Activated CD4-positive, alpha-beta T cell treated with anti-CD3 and anti-CD28 coated beads, Interleukin-2, amount 50 U/mL, for 16 hours (primary cell): ENCODE data around the gene SERPINA3.

ENCODE experiments used
- DNase-seq: peaks from one replicate; pipeline ENCODE4 v3.0.0-alpha.2; 2020

The SERPINA3 gene

DNA sequence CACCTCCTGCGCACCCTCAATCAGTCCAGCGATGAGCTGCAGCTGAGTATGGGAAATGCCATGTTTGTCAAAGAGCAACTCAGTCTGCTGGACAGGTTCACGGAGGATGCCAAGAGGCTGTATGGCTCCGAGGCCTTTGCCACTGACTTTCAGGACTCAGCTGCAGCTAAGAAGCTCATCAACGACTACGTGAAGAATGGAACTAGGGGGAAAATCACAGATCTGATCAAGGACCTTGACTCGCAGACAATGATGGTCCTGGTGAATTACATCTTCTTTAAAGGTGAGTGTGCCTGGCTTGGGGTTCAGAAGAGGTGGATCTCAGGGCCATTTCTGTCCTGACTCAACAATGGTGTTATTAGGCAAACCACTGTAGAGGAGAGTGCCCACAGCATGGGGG, 2.6 kb downstream of the SERPINA3 start:
- DNase-seq = no peak

DNA sequence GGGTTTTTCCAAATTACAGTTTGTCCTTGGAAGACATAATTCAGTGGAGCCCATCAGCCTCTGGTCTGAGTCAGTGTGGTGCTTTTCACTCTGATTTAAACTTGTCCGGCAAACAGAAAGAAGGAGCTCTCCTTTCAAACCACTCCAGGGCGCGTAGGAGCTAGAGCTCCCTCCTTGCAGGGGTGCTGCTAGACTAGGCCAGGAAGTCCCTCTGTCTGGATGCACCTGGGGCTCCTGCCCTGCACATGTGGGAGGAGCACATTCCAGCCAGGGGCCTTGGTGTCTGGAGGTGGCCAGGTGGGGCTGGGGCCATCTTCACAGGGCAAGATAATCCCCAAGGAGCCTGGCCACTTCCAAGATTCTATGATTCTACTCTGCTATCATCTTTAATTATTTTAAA, 3.1 kb downstream of the SERPINA3 start:
- no peak for DNase-seq

DNA sequence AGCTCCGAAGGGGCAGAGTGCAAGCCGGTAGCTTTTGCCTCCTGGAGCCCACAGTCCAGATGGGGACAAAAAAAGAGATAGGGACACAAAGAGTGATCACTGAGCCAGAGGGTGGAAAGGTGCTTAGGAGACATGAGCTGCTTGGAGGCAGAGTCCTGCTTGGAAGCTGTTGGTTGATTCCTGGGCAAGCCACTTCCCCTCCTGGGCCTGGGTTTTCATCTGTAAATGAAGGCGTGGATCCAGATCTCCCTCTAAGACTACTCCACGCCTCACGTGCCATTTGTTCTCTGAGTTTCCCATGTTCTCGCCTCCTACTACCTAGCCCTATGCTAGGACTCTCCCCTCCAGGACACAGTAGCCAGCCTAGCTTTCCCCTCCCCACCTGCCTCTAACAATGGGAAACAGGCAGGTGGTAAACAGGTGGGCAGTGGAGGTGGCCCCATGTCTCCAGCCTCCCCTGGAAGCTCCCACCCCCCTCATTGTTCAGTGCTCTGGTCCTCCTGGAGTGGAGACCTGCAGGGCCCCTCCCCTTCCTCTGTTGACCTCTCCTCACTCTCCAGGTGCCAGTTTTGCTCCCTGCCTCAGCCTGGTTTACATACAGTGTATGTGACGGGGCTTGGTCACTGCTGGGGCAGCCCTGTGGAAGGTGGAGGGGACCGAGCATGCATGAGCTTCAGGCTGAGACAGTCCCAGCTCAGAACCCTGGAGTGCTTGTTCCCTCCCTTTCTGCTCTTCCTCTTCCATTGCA, 3.8 kb downstream of the SERPINA3 start:
- no peak for DNase-seq

DNA sequence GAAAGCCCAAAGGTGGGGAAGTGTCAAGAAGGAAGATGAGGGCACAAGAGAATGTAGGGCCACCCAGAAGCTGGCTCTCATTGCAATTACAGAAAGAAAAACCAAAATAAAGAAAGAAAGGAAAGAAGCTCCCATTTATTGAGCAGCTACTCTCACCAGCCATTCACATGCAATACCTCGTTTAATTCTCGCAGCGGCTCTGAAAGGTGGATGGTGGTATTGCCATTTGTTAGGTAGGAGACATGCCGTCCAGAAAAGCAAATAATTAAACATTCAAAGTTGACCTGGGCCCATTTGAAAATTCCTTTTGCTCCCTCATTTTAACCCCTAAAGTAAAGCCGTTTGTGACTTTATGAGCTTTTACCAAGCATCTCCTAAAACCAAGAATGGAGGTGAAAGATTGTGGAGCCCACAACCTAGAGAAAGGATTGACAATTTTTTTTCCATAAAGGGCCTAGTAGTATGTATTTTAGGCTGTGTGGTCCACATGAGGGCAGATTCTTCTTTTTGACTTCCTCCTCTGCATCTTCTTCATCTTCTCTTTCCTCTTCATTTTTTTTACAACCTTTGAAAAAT, 5.3 kb downstream of the SERPINA3 start:
- no peak for DNase-seq

DNA sequence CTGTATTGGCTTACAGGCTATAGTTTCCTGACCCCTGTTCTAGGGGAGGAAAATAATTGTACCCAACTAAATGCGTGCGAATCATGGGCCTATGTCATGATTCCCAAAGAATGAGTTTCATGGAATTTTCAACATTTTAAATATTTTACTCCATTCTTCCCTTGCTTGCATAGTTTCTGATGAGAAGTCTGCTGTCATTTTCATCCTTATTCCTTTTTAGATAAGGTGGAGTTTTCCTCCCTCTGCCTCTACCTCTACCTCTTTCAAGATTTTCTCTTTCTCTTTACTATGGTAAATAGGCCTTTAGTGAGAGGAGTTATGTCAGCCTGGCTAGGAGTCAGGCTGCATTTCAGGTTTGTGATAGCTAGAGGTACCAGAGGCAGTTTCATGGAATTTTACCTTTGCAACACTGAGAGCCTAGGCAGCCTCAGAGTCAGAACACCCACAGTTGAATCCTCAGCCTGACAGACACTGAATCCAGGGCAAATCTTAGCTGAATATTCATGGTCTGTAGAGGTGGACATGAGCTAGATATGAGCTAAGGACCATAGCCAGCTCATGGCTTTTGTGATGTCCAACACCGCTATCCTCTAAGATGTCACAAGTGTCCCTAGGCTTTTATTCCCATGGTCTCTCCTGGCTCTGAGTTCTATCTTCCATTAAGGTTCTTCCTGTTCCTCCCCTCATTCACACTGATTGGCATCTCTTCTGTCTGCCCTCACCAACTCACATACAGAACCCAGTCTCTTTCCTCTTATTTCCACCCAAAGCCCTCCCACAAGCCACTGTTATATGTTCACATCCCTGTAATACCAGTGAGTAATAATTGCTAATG, 6.0 kb downstream of the SERPINA3 start:
- DNase-seq = no peak

DNA sequence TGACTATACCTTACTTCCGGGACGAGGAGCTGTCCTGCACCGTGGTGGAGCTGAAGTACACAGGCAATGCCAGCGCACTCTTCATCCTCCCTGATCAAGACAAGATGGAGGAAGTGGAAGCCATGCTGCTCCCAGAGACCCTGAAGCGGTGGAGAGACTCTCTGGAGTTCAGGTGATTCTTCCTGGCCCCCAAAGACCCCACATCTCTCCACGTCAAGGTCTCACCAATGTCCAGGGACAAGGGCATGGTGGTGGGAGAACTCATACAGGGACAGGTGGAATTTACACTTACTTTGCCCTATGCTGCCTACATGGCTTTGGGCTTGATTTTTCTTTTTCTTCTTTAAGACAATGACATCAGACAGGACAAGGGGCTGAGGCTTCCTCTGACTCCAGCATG, 7.1 kb downstream of the SERPINA3 start:
- no peak for DNase-seq

DNA sequence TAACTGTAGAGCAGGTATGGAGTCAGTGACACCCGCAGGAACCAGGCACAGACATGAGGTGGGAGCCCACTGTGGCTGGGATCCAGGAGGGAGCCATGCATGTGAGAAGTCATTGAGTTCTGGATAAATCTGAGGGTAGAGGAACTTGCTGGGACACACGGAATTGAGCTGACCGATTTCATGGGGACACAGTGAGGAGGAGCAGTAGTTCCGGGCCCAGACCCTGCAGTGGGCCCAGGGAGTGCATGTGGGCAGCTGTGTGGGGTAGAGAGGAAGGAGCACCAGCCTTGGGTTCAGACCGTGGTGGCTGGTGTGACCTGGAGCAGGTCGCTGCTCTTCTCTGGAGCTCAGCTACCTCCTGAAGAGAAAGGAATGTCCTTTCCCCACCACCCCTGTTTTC, 8.4 kb downstream of the SERPINA3 start:
- no peak for DNase-seq

DNA sequence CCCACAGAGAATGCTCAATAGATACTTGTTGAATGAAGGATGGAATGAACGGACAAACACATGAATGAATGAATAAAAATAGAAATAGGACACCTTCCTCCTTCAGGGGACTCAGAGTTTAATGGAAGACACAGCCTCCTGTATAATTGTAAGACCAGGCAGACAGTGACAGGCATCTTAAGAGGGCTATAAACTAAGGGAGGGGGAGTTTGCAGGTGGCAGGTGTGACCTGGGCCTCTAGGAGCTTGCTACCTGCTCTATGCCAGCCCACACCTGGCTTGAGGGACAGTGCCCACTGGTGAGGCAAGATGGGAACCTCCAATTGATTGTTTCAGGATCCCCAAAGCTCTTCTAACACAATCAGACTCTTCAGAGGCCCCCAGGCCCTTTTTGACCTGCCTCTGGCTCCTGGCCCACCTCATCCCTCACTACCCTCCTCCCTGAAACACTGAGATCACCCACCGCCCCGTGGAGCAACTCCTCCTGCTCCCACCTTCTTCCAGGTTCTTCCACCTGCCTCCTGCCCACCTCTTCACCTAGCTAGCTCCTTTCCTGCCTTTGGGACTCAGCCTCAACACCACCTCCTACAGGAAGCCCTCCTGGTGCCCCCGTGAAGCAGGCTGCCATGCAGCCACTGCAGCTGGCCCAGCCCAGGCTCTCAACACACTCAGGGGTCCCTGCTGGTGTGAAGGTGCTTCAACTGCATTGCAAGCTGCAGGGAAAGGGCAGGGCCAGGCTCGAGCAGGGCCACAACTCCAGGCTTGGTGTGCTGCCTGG, 9.4 kb downstream of the SERPINA3 start:
- DNase-seq = no peak

DNA sequence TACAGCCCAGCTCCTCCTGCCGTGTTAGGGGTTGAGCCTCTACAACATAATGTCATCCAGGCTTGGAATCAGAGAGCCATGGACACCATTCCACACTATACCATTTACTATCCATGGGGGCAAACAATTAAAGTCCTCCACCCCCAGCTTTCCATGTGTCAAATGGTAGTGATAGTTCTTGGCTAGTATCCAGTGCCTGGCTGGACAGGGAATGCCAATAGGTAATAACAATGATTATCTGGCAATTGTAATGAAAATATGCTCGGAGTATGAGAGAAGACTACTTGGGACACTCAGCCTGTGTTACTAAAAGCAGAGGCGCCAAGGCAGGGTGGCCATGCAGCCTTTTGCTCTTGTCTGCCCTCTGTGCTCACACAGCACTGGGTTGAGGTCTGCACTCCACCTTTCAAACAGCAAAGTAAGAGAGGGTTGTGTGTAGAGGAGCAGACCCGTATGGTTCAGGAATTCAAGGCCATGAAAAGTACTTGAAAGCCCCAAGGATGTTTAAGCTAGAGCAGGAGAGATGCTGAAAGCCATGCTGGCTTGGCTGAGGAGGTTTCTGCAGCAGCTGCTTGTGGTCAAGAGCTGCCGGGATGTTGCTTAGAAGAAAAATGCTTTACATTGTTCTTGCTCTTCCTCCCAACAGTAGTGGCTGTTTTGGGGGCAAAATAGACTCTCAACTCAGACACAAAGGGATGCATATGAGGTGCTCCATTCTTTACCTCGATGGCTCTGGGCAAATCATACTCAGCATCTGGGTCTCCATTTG, 10.6 kb downstream of the SERPINA3 start:
- no peak for DNase-seq

DNA sequence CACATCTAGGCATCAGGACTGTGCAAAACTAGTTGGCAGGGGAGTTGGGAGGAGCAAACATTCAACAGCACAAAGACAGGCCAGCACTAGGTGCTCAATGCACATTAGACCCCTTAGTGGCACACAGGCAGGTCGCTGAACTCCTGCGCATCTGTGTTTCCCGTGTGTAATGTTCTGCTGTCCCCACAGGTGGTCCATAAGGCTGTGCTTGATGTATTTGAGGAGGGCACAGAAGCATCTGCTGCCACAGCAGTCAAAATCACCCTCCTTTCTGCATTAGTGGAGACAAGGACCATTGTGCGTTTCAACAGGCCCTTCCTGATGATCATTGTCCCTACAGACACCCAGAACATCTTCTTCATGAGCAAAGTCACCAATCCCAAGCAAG, 11.2 kb downstream of the SERPINA3 start:
- no peak for DNase-seq

DNA sequence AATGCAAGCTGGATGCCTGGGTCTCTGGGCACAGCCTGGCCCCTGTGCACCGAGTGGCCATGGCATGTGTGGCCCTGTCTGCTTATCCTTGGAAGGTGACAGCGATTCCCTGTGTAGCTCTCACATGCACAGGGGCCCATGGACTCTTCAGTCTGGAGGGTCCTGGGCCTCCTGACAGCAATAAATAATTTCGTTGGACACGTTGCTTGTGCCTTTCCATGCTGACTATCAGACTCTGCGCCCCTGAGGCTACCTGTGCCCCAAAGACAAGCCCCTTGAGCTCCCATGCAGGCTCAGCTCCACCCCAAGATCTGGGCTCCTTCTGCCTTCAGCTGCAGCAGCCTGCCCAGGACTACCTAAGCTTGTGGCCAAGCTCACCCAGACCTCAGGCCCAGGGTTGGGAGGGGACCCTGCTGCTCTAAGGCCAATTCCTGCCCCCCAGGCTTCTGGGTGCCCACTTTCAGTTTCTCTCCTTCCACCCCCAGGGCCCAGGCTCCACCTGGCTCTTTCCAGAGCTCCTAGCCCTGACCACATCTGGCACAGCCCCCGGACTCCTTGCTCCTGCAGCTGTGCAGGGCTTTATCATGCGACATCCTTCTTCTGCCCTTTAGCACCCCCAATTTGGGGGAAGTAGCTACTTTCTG, 11.8 kb downstream of the SERPINA3 start:
- DNase-seq = no peak

DNA sequence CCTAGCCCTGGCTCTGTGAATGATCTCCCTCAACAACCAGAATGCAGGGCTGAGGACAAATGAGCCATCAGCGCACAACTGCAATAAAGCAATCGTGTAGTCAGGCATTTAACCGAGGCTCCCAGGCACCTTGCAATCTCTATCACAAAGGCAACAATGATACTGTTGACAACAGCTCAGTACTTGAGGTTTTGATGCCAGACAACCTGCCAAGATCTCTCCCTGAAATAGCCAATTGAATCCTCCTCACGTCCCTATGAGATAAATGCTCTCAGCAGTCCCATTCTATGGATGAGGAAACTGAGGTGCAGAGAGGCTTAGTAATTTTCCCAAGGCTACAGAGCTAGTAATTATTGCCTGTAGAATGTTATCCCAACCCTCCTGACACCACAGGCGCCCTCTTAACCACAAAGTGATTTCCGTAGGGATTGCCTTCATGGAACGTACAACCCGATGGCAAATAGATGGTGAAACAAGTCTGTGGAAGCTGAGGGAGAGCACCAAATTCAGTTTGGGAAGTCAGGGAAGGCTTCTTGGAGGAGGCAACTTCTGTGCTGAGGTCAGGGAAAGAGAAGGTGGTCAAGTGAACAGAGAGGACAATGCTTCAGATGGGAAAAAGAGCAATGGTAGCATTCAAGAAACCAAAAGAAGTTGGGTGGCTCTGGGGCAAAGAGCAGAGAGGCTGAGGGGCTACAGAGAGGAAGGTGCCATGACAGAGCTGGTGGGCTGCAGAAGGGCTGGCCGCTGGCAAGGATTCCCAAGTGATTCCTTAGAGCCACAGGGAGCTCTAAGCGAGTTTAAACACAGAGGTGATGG, 12.6 kb downstream of the SERPINA3 start:
- no peak for DNase-seq

DNA sequence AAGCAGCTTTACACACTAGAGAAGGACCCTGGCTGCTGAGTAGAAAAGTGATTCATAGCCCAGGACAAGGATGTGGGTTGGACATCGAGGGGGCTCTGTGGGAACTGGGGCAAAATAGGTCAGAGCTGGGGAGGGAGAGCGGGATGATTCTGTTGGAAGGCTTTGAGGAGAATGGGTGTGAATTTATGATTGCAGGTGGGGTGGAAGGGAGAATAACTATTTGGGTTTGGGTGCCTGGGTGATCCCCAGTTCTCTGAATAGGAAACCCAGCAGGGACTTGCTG, 13.1 kb downstream of the SERPINA3 start:
- no peak for DNase-seq

DNA sequence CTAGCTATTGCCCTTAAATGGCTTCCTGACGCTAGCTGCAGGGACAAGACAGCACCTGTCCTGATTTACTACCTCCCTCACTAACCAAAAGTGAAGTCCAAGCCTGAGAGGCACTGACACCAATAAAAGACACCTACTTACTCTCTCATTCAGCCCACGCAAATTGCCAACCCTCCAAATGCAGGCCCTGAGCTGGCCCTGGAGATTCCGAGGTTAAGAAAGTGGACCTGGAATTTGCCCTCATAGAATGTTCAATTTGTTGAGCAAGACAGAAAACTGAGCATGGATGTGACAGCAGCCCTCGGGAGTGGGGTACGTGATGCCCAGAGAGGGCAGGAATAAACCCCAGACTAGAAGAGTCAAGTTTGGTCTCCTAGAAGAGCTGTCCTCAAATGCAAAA, 16.4 kb downstream of the SERPINA3 start:
- no peak for DNase-seq

DNA sequence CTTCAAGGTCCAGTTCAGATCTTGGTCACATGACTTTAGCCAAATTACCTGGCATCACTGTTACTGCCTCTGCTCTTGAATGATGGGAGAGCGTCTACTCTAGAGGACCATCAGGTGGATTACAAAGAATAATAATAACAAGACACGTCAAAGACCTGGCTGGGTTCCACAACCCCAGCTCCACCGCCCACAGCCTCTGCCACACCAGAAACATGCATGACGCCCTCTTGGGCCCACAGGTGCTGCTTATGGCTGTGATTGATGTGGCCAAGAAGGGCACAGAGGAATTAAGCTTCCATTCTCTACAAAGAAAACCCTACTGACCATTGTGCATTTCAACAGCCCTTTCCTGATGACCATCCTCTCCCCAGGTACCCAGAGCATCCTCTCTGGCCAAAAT, 18.2 kb downstream of the SERPINA3 start:
- DNase-seq = no peak

DNA sequence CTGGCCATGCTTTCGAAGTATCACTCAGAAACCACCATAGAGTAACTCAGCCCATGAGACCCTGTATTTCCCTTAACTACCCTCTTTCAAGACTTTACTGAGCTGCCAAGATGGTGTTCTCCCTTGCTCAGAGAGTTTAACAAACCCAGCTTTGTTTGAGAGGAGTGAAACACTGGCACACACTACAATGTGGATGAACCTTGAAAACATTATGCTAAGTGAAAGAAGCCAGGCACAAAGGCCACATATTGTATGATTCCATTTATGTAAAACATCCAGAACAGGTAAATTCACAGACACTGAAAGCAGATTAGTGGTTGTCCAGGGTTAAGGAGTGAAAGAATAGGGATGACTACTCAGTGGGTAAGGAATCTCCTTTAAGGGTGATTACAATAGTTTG, 18.9 kb downstream of the SERPINA3 start:
- DNase-seq = no peak

DNA sequence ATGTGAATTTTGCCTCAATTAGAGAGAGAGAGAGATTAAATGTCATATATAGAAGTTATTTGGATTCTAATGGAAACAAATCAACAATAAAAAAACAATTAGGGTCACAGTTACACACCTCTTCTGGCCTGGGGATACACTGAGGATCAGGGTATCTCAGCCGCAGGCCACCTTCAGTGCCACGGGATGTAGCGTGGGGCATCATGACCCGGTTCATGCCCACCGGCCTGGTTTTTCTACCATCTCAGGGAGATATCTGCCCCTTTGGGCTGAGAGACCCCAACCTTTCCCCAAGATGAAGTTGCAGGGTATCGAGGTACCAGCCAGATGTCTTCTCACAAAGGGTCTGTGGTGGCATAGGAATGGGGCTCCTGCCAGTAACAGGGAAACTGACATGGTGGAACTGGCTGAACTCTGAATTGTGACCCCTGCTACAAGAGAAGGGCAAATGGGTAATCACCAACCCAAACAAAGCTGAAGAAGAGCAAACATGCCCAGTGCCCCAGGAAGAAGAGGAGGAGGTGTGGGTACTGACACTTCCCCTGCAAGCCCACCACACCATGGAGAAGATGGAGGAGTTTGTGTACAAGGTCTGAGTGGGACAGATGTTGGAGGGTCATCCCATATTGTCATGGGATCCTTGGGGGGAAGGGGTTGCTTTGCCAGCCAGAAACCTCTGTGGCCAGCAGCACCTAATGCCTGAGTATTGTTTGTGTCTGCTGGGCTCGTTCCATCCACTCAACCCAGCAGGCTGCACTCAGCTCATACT, 19.5 kb downstream of the SERPINA3 start:
- DNase-seq = no peak

DNA sequence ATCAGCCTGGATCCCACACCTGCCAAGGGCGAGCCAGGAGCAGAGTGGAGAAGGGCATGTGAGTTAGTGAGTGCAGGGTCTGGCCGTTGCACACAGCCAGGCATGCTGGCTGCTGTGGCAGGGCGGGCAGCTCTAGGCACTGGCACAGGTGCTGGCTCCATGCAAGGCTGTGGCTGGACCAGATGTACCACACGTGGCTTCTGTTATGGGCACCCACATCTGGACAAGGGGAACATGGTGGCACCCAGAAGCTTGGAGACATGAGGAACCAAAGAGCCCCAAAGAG, 20.1 kb downstream of the SERPINA3 start:
- no peak for DNase-seq

DNA sequence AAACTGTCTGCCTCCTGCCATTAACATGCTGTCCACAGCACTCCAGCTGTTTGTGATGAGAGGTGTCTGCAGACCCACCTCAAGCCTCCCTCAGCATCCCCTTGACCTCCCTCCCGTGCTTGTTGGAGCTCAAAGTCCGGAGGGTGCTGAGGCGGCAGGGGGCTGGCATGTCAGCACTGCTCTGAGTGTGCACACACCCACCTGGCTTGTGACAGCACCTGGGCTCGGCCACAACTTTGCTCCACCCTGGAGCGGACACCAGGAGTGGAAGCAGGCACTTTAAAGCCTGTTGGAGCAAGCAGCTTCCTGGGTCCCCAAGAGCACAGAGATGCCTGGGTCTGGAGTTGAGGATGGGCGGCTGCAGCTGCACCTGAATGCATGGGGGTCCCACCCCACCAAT, 20.9 kb downstream of the SERPINA3 start:
- no peak for DNase-seq

DNA sequence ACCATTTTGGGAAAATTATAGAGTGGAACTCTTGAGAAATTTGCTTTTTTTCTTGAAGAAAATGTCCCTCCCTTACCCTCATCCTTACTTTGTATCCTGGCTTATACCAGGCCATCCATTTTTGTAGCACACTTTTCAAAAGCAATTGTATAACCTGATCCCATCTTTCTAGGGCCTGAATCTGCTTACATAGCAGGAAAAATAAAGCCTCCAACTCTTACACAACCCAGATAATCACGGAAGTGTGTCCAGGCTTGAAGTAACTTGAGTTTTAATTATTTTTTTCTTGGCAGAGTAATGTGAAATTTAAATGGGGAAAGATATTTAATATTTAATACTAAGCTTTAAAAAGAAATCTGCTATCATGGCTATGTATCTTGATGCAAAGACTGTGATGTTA, 23.0 kb downstream of the SERPINA3 start:
- no peak for DNase-seq
